H1 (cell line): Measurements from ENCODE around the gene LRP1. TPM values are rescaled to one million over a fixed set of nuclear protein-coding genes. Genes with fewer than 3 reads are reported as not detected.

Experiments used
- CTCF ChIA-PET: fragments of 300-600 bp; sonication (Branson Sonifier 250); formaldehyde crosslinking; loops from one replicate; lab custom pipeline; 2021; ENCODE audit not compliant: partially characterized antibody; lab: Charles Lee
- POLR2A ChIA-PET: fragments of 300-600 bp; sonication (Branson Sonifier 250); formaldehyde crosslinking; loops from one replicate; lab custom pipeline; 2021; ENCODE audit warnings: inconsistent platforms; ENCODE audit not compliant: partially characterized antibody; lab: Charles Lee
- DNase-seq, 2 experiments: peaks; one replicate each; pipeline versions ENCODE4 v3.0.0 to v3.0.0-alpha.2; 2010 to 2022; ENCODE audit warnings: low spot score in 2 of 2, low read depth in 1 of 2, mixed read lengths in 1 of 2
- FAIRE-seq: peaks from 2 replicates; lab custom pipeline; 2011; peaks lifted over from hg19 to GRCh38; lab: Jason Lieb, UNC
- H2AFZ ChIP-seq: 2 replicates; pipeline ENCODE4 v1.8.1; 2012; ENCODE audit warnings: low read length, inconsistent platforms
- H2AK5ac ChIP-seq: 2 replicates; pipeline ENCODE4 v1.6.1; 2013; ENCODE audit warnings: low read depth, low read length
- H2BK120ac ChIP-seq: replicated peaks from 2 replicates; pipeline ENCODE3; 2013; ENCODE audit warnings: low read depth, low read length, inconsistent platforms
- H2BK12ac ChIP-seq: 2 replicates; pipeline ENCODE4 v1.6.1; 2013; ENCODE audit warnings: low read depth, low read length
- H2BK15ac ChIP-seq: 2 replicates; pipeline ENCODE4 v1.6.1; 2013; ENCODE audit warnings: low read length
- H2BK20ac ChIP-seq: 2 replicates; pipeline ENCODE4 v1.6.1; 2013; ENCODE audit warnings: low read length
- H2BK5ac ChIP-seq: 2 replicates; pipeline ENCODE4 v1.6.1; 2013; ENCODE audit warnings: low read depth, low read length
- H3K14ac ChIP-seq: 2 replicates; pipeline ENCODE4 v1.6.1; 2013; ENCODE audit warnings: inconsistent platforms; ENCODE audit not compliant: insufficient read length
- H3K18ac ChIP-seq: 2 replicates; pipeline ENCODE4 v1.6.1; 2013; ENCODE audit warnings: low read length; ENCODE audit errors: extremely low read depth
- H3K23ac ChIP-seq: 2 replicates; pipeline ENCODE4 v1.6.1; 2013; ENCODE audit warnings: inconsistent platforms; ENCODE audit not compliant: insufficient read length
- H3K23me2 ChIP-seq: 2 replicates; pipeline ENCODE4 v1.6.1; 2013; ENCODE audit warnings: low read depth, low read length
- H3K27ac ChIP-seq: 2 replicates; pipeline ENCODE4 v1.6.1; 2011; ENCODE audit warnings: low read depth, low read length, inconsistent platforms
- H3K27me3 ChIP-seq, 4 experiments: replicated peaks in 1 of 4; 1 replicate in 1 of 4; 2 replicates in 3 of 4; pipeline versions ENCODE4 v1.6.1 to v1.8.1; 2011 to 2013; ENCODE audit warnings: low read length in 3 of 4, mild to moderate bottlenecking in 3 of 4, inconsistent platforms in 2 of 4, mixed read lengths in 2 of 4, moderate library complexity in 1 of 4; ENCODE audit not compliant: control insufficient read depth in 3 of 4, insufficient read depth in 3 of 4; ENCODE audit errors: extremely low read depth in 1 of 4
- H3K36me3 ChIP-seq, 4 experiments: 2 replicates each; pipeline versions ENCODE4 v1.6.1 to v1.8.1; 2011 to 2013; ENCODE audit warnings: mild to moderate bottlenecking in 4 of 4, low read length in 3 of 4, moderate library complexity in 2 of 4, control low read depth in 1 of 4, inconsistent platforms in 1 of 4; ENCODE audit not compliant: insufficient read depth in 4 of 4, control insufficient read depth in 2 of 4
- H3K4ac ChIP-seq: replicated peaks from 2 replicates; pipeline ENCODE3; 2013; ENCODE audit warnings: low read length, low read depth, mixed read lengths, inconsistent platforms; ENCODE audit not compliant: insufficient read length
- H3K4me1 ChIP-seq, 4 experiments: replicated peaks in 1 of 4; 1 replicate in 1 of 4; 2 replicates in 3 of 4; pipeline versions ENCODE4 v1.6.1 to v1.8.1; 2011 to 2013; ENCODE audit warnings: low read length in 3 of 4, inconsistent platforms in 2 of 4, mixed read lengths in 1 of 4; ENCODE audit not compliant: insufficient read depth in 4 of 4, control insufficient read depth in 3 of 4
- H3K4me2 ChIP-seq, 2 experiments: 2 replicates each; pipeline versions ENCODE4 v1.6.1 to v1.8.1; 2011 to 2013; ENCODE audit warnings: low read depth in 2 of 2, low read length in 2 of 2, control low read depth in 1 of 2, inconsistent platforms in 1 of 2, mild to moderate bottlenecking in 1 of 2; ENCODE audit not compliant: insufficient read depth in 1 of 2
- H3K4me3 ChIP-seq, 4 experiments: fragments of 200-600, 300-600 bp in 1 of 4; sonication (generic), shearing (Covaris generic), sonication (Bioruptor Twin) in 1 of 4; 2 replicates each; pipeline versions ENCODE4 v1.5.1 to v1.8.1; 2011 to 2016; ENCODE audit warnings: low read length in 4 of 4, low read depth in 3 of 4, control low read depth in 2 of 4, inconsistent platforms in 2 of 4, mild to moderate bottlenecking in 2 of 4, mixed read lengths in 1 of 4, moderate library complexity in 1 of 4; ENCODE audit not compliant: insufficient read depth in 2 of 4; ENCODE audit errors: extremely low read depth in 1 of 4
- H3K56ac ChIP-seq: replicated peaks from 2 replicates; pipeline ENCODE3; 2013; ENCODE audit warnings: low read depth, mild to moderate bottlenecking, mixed read lengths, low read length, inconsistent platforms; ENCODE audit not compliant: insufficient read length
- H3K79me1 ChIP-seq: 2 replicates; pipeline ENCODE4 v1.6.1; 2013; ENCODE audit warnings: low read depth, low read length, control low read depth
- H3K79me2 ChIP-seq, 2 experiments: 2 replicates each; pipeline versions ENCODE4 v1.6.1 to v1.8.1; 2012 to 2013; ENCODE audit warnings: low read length in 2 of 2, mild to moderate bottlenecking in 2 of 2, inconsistent platforms in 1 of 2; ENCODE audit not compliant: insufficient read depth in 2 of 2, control insufficient read depth in 1 of 2
- H3K9ac ChIP-seq, 4 experiments: replicated peaks in 1 of 4; 1 replicate in 1 of 4; 2 replicates in 3 of 4; pipeline versions ENCODE4 v1.6.1 to v1.8.1; 2011 to 2013; ENCODE audit warnings: low read depth in 3 of 4, low read length in 3 of 4, control low read depth in 2 of 4, mild to moderate bottlenecking in 2 of 4, moderate library complexity in 2 of 4, inconsistent platforms in 1 of 4; ENCODE audit errors: extremely low read depth in 1 of 4
- H3K9me3 ChIP-seq, 2 experiments: 2 replicates each; pipeline versions ENCODE4 v1.6.1 to v1.8.1; 2012 to 2013; ENCODE audit warnings: mild to moderate bottlenecking in 2 of 2, moderate library complexity in 2 of 2, control low read depth in 1 of 2, inconsistent platforms in 1 of 2, low read depth in 1 of 2, low read length in 1 of 2, mixed read lengths in 1 of 2; ENCODE audit not compliant: insufficient read depth in 2 of 2
- H4K20me1 ChIP-seq, 2 experiments: replicated peaks in 1 of 2; 2 replicates each; pipeline versions ENCODE3 to v1.8.1; 2011 to 2013; ENCODE audit warnings: inconsistent platforms in 2 of 2, low read length in 2 of 2, mild to moderate bottlenecking in 1 of 2; ENCODE audit not compliant: insufficient read depth in 2 of 2, control insufficient read depth in 1 of 2
- H4K5ac ChIP-seq: 2 replicates; pipeline ENCODE4 v1.6.1; 2013; ENCODE audit warnings: low read length, low read depth, mixed read lengths, inconsistent platforms; ENCODE audit not compliant: insufficient read length
- H4K8ac ChIP-seq: 2 replicates; pipeline ENCODE4 v1.8.0; 2013; ENCODE audit warnings: mild to moderate bottlenecking, moderate library complexity, low read length, inconsistent platforms; ENCODE audit not compliant: insufficient read depth; ENCODE audit errors: extremely low read depth
- H4K91ac ChIP-seq: replicated peaks from 2 replicates; pipeline ENCODE3; 2013; ENCODE audit warnings: low read length, mixed read lengths, inconsistent platforms; ENCODE audit not compliant: insufficient read length
- BACH1 ChIP-seq: IDR thresholded peaks from 2 replicates; pipeline ENCODE4 v1.6.1; 2012; ENCODE audit warnings: low read length, improper control_type of control experiment
- CREB1 ChIP-seq: IDR thresholded peaks from 2 replicates; pipeline ENCODE4 v1.6.1; 2012; ENCODE audit warnings: inconsistent platforms
- JUN ChIP-seq: IDR thresholded peaks from 2 replicates; pipeline ENCODE4 v1.6.1; 2011; ENCODE audit warnings: low read depth, mild to moderate bottlenecking, improper control_type of control experiment, low read length
- PHF8 ChIP-seq: fragments of 200-600 bp; sonication (generic); conservative IDR thresholded peaks from 2 replicates; pipeline ENCODE4 v1.7.1; 2012; ENCODE audit warnings: low read depth, mild to moderate bottlenecking, inconsistent platforms, low read length, moderate library complexity
- POLR2AphosphoS5 ChIP-seq: IDR thresholded peaks from 2 replicates; pipeline ENCODE4 v1.6.1; 2011; ENCODE audit warnings: low read depth, low read length
- RAD21 ChIP-seq, 2 experiments: IDR thresholded peaks in 1 of 2; conservative IDR thresholded peaks in 1 of 2; 2 replicates each; pipeline ENCODE4 v1.6.1; 2011; ENCODE audit warnings: low read depth in 2 of 2, low read length in 2 of 2, improper control_type of control experiment in 1 of 2, inconsistent platforms in 1 of 2, mild to moderate bottlenecking in 1 of 2, moderate library complexity in 1 of 2
- SIN3A ChIP-seq, 2 experiments: IDR thresholded peaks in 1 of 2; conservative IDR thresholded peaks in 1 of 2; 2 replicates each; pipeline ENCODE4 v1.6.1; 2011 to 2012; ENCODE audit warnings: low read length in 2 of 2, improper control_type of control experiment in 1 of 2, low read depth in 1 of 2, mild to moderate bottlenecking in 1 of 2
- SUZ12 ChIP-seq: fragments of 200-600 bp; sonication (generic); IDR thresholded peaks from 2 replicates; pipeline ENCODE4 v1.6.1; 2012; ENCODE audit warnings: mild to moderate bottlenecking, inconsistent platforms, low read length, moderate library complexity, mixed read lengths
- WGBS, 2 experiments: shearing (Covaris generic) in 1 of 2; methylation state at CpG; one replicate each; pipeline versions ENCODE4 v1.1.6 to v1.1.7; 2013 to 2015; ENCODE audit warnings: low lambda C conversion rate in 2 of 2, mixed read lengths in 2 of 2, inconsistent platforms in 1 of 2, low coverage in 1 of 2, missing lambda C conversion rate in 1 of 2; ENCODE audit not compliant: insufficient replicate concordance in 2 of 2, insufficient coverage in 1 of 2, insufficient read length in 1 of 2; ENCODE audit errors: extremely low coverage in 1 of 2, missing lambda C conversion rate in 1 of 2; 5-methylcytosine and 5-hydroxymethylcytosine counted together
- polyA plus RNA-seq, 7 experiments: library from polyadenylated mRNA; depleted of rRNA in 3 of 7; stranded (reverse) in 5 of 7; unstranded in 2 of 7; fragments of >200 nt in 5 of 7; fragments of 200-250 nt in 2 of 7; gene quantifications; 1 replicate in 5 of 7; 2 replicates in 1 of 7; 4 replicates in 1 of 7; pipeline versions ENCODE4 v1.2.1 to v1.2.3, GENCODE V29; 2011 to 2013; ENCODE audit warnings: missing spikeins in 2 of 7, mixed read lengths in 2 of 7
- total RNA-seq: library from RNA; stranded (reverse); fragmentation: NEBNext Ultra II Directional; extraction: Animal tissue kit (Norgen Biotek cat#: 25700); gene quantifications from 2 replicates; pipeline ENCODE4 v1.2.1, GENCODE V29; 2021
- TF ChIP-seq, protein P1 (sequence below): IDR thresholded peaks from 2 replicates; pipeline ENCODE4 v1.6.1; 2011; ENCODE audit warnings: low read length, improper control_type of control experiment
- TF ChIP-seq, protein P2 (sequence below): IDR thresholded peaks from 2 replicates; pipeline ENCODE4 v1.6.1; 2011; ENCODE audit warnings: low read depth, mild to moderate bottlenecking, low read length; ENCODE audit not compliant: insufficient read depth

The LRP1 gene
- total and polyA plus RNA-seq, 2 of the 8 experiments (the other 6 are each of a cell fraction or from before 2014, with no cell fraction given) = 35.3 to 92.5 TPM

DNA sequence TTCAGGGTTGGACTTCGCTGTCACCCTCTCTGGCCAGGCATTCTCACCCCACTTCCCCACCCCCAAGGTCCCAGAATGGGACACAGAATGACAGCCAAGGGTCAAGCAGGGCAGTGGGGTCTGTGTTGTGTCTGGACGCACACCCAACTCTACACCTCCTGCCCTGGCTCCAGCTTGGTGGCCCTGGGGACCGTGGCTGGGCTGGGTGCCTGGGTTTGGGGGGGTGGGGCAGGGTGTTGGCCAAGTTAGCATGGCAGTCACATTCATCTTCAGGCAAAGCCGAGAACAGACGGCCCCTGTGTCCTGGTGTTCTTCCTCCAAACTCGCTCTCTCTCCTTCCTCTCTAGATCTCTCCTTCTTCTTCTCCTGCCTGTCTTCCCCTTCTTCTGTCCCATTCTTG, 5.6 kb downstream of the LRP1 start:
- H3K4me3 ChIP-seq = no peak overlapping the region
- H3K27me3 ChIP-seq = no peaks in the 10 kb centered on the region
- no peaks in the 10 kb centered on the region; the same call in 1 of the 2 replicates for H3K23me2 ChIP-seq
- H4K91ac ChIP-seq = peak overlapping the region; percentile 49
- peaks cover under 1 to 12% (median 8%) of the 10 kb centered on the region in 4 experiments; a peak in 6 of 8 replicates for H3K36me3 ChIP-seq
- H2BK12ac ChIP-seq = peak overlapping the region; percentile 35; the same call in 1 of the 2 replicates
- 0 out of 2 replicates have a peak overlapping the region, but pooled peaks have one; percentile 17 for H2BK20ac ChIP-seq
- H3K4me2 ChIP-seq = peak overlapping the region in 1 of 2 experiments; percentile 86; a peak in 2 of 4 replicates
- H3K56ac ChIP-seq = no peak overlapping the region
- peak overlapping the region; percentile 57; the same call in 1 of the 2 replicates for H2AK5ac ChIP-seq
- no peaks in the 10 kb centered on the region for H3K9me3 ChIP-seq
- H4K20me1 ChIP-seq = peaks cover 8 to 20% of the 10 kb centered on the region in 2 experiments
- no peak overlapping the region for H3K23ac ChIP-seq
- H4K8ac ChIP-seq = no peak overlapping the region
- H3K27ac ChIP-seq = no peak overlapping the region
- ChIA-PET CTCF (interaction anchor here (0.9 to 19.8 kb wide), 7 partner anchors 11 to 80 kb away, joined by 3 to 305 read pairs (median 4); partner anchors contain the start of gene STAT6), POLR2A (interaction anchor here (1.0 to 9.3 kb wide), 10 partner anchors 10 to 80 kb away, joined by 3 to 105 read pairs (median 4); partner anchors contain the start of genes LRP1-AS and STAT6)
- no peak overlapping the region for H3K4ac ChIP-seq
- H3K14ac ChIP-seq = no peak overlapping the region
- peaks cover 28 to 59% (median 38%) of the 10 kb centered on the region in 4 experiments for H3K4me1 ChIP-seq
- 0 out of 7 replicates have a peak overlapping the region, but pooled peaks of 1 of the 4 experiments have one; percentile 29 for H3K9ac ChIP-seq
- H2BK15ac ChIP-seq = 0 out of 2 replicates have a peak overlapping the region, but pooled peaks have one; percentile 88
- peak overlapping the region; percentile 22; the same call in 1 of the 2 replicates for H2BK5ac ChIP-seq
- no peak overlapping the region for H4K5ac ChIP-seq
- peaks cover 21% of the 10 kb centered on the region for H3K79me1 ChIP-seq
- peaks cover 7 to 84% of the 10 kb centered on the region in 2 experiments; a peak in 3 of 4 replicates for H3K79me2 ChIP-seq
- WGBS, 2 experiments = 97% methylated on average over 5 of the region's 6 CpGs; no CpG with 5 or more reads in 1 of the 2 experiments
- no peak overlapping the region for H2AFZ ChIP-seq
- peak overlapping the region; percentile 36 for H3K18ac ChIP-seq
- no peak for DNase-seq
- no peak overlapping the region for H2BK120ac ChIP-seq
- TF ChIP-seq, protein P1, sequence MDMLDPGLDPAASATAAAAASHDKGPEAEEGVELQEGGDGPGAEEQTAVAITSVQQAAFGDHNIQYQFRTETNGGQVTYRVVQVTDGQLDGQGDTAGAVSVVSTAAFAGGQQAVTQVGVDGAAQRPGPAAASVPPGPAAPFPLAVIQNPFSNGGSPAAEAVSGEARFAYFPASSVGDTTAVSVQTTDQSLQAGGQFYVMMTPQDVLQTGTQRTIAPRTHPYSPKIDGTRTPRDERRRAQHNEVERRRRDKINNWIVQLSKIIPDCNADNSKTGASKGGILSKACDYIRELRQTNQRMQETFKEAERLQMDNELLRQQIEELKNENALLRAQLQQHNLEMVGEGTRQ = no peak
- TF ChIP-seq BACH1 = no peak
- no peak for TF ChIP-seq CREB1
- TF ChIP-seq JUN = no peak
- TF ChIP-seq, protein P2, sequence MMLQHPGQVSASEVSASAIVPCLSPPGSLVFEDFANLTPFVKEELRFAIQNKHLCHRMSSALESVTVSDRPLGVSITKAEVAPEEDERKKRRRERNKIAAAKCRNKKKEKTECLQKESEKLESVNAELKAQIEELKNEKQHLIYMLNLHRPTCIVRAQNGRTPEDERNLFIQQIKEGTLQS = no peak
- no peak for TF ChIP-seq SIN3A (conservative IDR thresholded peaks at IDR 0.05 in 1 of 2, IDR thresholded peaks at IDR 0.05 in 1 of 2; ENCODE audit: low read depth in 1 of 2, low read length in 2 of 2)
- no peak for TF ChIP-seq POLR2AphosphoS5
- TF ChIP-seq RAD21 (IDR thresholded peaks at IDR 0.05 in 1 of 2, conservative IDR thresholded peaks at IDR 0.05 in 1 of 2; ENCODE audit: low read depth in 2 of 2, low read length in 2 of 2) = no peak
- no peak for TF ChIP-seq PHF8
- no peak for TF ChIP-seq SUZ12
- no peak for FAIRE-seq
